Kidney capillary endothelial cell (primary cell): ENCODE results near the gene INPP5D.
A peak's percentile ranks its signal among the peaks of the same experiment; 100 is the strongest.

Experiments used
- DNase-seq: peaks from one replicate; pipeline ENCODE4 v3.0.0-alpha.2; 2018; ENCODE audit warnings: low spot score

The INPP5D gene

DNA sequence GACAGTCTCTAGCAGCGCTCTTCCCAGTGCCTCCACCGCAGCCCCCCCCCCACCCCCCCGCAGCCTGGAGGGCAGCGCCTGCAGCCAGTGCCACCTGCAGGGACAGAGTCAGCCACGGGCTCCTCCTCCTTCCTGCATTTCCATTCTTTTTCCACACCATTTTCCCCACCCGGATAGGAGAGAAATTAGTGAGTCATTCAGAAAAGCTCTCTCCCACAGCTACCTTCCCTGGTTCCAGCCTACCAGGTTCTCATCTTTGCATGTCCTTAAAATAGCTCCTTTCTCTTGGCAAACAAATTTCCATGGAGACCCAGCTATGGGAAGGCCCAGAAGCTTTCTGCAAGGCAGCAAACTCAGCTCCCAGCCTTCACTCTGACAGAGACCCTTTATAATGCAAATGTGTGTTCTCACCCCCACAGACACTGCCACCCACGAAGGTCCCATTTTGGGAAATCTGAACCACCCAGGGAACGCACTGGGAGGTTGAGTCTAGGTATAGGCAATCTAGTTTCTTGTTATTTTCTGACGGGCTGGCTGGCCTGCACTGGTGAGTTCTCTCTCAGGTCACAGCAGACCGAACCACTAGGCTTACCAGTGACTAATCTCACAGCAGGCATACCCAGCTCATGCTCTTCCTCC lies 149.5 kb downstream of the INPP5D start:
- peak; percentile 26 for DNase-seq

DNA sequence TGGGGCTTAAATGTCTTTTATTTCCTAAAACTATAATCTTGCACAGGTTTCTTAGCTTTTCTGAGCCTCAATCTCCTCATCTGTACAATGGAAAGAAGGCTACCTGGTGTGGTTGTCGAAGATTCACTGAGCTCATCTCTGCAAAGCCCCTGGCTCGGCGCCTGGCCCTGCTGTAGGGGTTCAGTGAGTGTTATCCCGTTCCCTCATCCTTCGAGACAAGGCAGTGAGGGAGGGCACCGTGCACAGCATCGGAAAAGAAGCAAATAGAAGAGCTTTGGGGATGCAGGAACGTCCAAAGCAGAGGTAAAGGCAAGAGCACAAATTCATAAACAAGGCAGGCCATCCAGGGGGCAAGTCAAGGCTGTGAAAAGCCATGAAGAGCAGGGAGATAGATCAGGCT lies 150.1 kb downstream of the INPP5D start:
- DNase-seq = no peak

DNA sequence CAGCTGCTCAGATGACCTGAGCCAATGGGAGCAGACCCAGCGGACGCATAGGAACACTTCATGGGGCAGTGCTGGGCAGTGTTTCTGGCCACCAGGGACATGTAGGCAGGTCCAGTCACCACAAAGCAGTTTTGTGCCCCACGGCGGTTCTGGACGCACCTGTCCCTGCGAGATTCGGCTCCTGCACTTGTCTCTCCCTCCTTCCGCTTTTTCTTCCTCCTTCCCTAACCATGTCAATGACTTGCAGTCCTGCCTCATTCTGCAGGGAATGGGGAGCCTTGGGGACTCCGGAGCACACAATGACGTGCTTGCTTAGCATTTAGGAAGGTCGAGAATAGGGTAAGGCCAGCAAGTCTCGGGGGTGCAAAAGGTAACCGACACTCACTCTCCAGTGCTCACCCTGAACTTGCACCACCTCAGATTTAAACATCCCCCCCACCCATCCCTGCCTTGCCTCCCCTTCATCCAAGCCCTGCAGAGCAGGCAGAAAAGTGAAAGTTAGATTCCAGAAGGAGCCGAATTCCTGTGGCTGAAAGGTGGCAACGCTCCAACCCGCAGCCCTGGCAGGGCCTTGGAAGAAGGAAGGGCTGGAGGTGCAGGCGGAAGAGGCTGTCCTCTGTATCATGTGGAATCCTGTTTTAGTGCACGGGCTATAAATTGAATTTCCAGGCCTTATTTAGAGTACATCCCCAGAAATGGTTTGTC lies 150.9 kb downstream of the INPP5D start:
- peak; percentile 57 for DNase-seq

DNA sequence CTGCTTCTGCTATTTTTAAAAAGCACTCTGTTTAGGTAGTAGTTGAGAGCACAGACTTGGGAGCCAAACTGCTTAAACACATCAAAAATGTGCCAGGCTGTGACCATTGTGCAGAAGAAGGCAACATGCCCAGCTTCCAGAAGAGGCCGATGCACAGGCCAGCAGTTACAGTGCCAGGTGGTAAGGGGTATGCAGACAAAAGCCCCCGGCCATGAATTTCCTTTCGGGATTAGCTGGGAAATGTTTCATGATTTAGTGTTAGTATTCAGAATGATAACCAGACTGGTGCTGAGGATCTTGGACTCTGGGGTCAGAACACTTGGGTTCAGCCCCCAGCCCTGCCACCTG lies 151.4 kb downstream of the INPP5D start:
- DNase-seq = no peak

DNA sequence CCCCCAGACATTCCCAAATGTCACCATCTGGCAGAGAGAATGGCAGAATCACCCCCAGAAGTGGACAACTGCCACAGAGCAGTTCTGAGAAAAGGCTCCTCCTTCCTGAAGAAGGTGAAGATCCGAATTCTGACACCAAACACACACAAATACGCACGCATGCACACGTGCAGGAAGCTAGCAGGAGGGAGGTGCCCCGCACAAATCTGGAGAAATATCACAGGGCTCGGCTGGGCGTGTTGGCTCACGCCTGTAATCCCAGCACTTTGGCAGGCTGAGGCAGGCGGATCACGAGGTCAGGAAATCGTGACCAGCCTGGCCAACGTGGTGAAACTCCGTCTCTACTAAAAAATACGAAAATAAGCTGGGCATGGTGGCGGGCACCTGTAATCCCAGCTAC lies 152.9 kb downstream of the INPP5D start:
- no peak for DNase-seq

DNA sequence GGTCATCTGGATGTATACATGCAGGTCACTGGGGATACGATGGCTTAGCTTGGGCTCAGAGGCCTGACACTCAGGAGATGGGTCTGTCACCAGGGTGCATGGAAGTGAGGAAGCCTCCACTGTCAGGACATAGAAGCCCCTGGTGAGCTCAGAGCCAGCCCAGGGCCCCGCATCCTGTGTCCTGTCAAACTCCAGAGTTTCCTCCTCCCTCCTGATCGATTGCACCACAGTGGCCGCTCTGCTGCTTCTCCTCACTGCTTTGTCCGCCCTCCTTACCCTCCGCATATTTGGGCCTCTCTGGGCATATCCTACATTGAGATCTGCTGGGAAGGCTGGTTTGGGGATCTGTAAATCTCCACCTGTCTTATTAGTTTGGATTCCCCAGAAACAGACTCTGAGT lies 153.8 kb downstream of the INPP5D start:
- DNase-seq = no peak

DNA sequence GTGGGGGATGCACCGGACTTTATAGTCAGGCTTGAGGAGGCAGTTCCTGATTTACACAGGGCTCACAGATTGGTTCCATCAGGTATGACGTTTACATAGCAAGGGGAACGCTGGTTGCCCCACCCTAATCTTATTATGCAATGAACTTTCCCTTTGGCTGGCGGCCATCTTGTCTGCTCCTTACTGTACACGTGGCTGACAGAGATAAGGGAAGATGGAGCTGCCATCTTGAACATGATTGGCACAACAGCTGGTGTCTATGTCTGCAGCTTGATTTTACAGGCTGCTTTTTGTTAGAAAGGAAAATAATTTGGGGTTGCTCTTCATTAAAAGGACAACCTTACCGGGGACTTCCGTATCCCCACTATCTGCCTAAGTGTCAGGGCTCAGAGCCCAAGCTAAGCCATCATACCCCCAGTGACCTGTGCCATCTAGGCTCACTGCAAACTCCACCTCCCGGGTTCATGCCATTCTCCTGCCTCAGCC lies 157.8 kb downstream of the INPP5D start:
- DNase-seq = no peak

DNA sequence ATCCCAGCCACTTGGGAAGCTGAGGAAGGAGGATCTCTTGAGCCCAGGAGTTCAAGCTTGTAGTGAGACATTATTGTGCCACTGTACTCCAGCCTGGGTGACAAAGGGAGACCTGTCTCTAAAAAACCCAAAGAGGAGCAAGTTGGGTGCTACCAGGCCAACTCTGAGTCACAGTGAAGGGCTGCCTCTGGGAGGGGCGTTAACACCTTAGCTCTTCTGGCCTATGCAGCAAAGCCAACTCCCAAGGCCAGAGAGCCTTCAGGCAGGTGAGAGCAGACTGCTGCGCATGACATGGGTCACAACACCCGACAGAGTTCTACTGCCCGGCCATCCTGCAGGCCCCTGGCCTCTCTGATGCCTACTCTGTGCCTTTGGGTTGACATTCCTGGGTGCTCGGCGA lies 158.7 kb downstream of the INPP5D start:
- DNase-seq = no peak

DNA sequence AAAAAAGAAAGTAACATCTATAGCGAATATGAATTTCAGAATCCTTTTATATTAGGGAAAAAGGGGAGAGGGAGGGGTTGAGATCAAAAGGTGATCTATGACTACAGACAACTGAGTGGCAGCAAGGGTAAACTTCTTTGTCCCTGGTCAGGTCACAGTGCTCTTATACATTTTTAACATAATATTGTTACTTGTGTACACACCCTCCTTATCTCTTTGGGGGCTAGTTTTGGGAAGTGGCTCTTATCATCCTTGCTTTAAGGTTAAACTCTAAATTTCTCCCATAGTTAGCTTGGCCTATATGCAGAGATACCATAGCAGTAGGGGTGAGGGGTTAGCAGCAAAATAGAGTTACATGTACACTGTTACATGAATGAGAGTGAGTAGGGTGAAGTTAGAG lies 159.7 kb downstream of the INPP5D start:
- DNase-seq = no peak

DNA sequence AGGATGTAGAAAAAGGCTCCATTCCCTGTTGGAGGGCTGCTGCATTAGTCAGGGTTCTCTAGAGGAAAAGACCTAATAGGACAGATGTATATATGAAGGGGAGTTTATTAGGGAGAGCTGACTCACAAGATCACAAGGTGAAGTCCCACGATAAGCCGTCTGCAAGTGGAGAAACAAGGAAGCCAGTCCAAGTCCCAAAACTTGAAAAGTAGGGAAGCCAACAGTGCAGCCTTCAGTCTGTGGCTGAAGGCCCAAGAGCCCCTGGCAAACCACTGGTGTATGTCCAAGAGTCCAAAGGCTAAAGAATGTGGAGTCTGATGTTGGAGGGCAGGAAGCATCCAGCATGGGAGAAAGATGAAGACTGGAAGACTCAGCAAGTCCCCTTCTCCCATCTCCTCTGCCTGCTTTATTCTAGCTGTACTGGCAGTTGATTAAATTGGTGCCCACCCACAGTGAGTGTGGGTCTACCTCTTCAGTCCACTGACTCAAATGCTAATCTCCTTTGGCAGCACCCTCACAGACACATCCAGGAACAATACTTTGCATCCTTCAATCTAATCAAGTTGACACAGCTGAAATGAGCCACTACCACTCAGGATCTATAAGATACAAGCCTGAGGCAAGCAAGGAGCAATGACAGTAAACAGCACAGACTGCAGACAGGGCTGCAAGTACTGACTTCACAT lies 161.4 kb downstream of the INPP5D start:
- DNase-seq = no peak

DNA sequence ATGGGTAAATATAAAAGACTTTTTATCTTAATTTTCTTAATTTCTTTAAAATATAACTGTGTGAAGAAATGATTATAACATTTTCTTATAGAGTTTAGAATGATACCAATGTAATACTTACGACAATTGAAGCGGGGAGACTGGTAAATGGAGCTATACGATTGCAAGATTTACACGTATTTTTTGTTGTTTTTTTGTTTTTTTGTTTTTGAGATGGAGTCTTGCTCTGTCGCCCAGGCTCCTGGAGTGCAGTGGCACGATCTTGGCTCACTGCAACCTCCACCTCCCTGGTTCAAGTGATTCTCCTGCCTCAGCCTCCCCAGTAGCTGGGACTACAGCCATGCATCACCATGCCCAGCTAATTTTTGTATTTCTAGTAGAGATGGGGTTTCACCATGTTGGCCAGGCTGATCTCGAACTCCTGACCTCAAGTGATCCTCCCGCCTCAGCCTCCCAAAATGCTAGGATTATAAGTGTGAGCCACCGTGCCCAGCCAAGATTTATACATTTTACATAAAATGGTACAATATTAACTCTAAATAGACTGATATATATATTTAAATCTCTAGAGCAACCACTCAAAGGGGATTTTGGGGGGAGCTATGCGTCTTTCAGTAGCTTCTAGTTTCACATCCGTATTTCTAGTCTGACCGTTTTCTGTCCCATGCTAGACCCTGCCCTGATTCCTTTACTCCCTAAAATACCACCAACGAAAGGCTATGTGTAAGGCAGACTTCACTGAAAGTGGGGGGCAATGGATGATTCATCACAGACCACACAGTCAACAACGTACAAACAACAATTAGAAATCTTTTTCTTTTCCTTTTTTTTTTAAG lies 163.1 kb downstream of the INPP5D start:
- DNase-seq = no peak

DNA sequence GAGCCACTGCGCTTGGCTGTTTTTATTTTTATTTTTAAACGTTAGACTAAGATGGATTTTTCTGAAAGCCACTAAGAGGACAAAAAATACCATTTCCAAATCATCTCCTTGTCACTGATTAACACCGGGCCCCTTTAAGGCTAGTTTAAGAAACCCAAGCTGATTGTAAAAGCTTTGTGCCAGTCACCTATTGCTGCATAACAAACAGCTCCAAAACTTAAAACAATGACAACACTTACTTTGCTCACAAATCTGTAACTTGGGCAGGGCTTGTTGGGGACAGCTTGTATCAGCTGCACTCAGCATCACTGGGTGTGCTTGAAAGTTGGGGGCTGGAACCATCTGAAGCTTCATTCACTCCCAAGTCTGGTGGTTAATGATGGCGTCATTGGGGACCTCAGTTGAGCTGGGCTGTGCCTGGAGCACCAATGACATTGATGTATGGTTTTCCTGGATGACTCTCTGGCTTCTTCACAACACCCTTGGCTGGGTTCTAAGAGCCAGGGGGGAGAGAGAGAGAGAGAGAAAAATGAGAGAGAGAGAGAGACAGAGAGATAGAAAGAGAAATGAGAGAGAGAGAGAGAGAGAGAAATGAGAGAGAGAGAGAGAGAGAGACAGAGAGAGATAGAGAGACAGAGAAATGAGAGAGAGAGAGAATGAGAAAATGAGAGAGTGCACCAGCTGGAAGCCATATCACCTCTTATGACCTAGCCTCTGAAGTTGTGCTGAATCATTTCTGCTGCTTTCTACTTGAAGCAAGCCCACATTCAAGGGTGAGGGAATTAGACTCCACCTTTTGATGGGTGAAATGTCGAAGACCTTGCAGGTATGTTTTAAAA lies 165.3 kb downstream of the INPP5D start:
- no peak for DNase-seq

DNA sequence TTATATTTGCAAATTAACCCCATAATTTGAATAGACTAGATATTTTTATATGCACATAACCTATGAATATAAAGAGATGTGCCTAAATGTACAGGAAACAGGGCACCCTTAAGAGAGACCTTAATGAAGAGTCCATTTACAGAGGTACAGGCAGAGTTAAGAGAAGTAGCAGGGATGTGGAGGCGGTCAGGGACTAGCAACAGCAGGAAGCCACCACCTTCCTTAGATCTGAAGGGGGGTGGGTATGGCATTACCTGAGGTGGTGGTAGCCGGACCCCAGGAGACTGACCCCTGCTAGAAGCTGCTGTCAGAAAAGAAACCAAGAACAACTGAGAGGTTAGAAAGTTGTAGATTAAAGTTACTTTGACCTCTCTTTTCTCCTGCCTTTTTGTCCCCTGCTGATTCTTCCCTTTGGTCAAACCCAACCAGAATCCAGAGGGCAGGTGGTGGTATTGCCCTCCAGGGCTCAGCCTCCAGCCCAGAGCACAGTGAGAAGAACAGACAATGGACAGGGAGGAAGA lies 166.4 kb downstream of the INPP5D start:
- DNase-seq = no peak

DNA sequence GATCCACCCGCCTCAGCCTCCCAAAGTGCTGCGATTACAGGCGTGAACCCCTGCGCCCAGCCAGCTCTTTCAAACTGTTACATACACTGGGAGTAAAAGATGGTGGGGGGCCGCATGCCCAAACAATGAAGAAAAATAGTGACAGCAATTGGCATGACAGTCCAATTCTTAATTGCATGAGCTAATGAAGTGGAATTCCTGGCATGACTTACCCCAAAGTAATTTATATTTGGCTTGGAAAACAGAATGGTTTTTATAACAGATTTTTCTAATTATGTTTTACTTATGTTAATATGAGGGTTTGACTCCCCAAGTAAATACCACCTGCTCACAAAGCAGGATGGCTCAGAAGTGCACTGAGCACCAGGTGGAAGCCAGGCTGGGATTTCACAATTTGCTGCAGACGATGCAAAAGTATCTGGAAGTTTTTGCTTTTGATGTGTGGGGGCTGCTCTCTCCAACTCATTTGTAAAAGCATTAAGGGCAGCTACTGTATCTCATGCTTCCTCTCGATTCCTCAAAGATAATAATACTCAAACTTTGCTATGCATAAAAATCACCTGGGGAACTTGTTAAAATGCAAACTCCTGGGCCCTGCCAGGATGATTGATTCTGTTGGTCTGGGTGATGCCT lies 167.3 kb downstream of the INPP5D start:
- no peak for DNase-seq

DNA sequence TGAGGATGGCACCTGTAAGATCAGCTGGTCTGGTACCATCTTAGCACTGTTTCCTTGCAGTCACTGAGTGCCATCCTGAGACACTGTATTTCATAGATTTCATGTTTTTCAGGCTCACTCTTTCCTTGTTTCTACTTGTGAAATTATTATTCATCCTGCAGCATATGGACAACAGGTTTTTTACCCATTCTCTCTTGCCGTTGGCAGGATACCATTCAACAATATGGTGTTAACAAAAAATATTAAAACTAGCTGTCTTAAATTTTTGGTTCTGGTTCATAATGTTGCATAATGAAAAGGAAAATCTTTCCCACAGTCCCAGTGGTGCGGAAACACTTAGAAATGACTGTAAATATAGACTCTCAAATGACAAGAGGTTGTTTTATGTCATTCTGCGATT lies 168.2 kb downstream of the INPP5D start:
- DNase-seq = no peak

DNA sequence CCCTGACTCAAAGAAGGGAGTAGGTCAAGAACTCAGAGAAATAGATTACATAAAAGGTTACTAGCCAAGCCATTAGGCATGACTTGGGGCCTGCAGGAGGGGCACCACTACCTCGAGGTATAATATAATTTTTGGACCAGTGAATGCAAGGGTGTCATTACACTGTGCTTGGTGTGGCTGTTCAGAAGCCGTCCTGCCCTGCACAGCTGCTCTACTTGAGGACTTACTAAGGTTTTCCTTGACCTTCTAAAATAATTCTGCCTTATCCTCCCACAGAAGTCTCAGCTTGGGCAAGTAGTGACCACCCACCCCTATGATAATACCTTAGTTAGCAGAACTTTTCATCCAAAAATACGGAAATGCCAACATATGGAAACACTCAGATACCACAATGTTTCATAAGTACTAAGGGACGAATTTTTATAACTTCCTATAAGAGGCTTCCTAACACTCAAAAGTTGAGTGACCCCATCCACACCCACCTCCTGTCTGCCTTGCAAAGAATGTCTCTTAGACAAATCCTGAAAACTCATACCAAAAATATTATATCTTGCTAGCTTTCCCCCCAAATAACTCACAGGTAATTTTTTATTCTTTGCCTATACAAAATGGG lies 173.6 kb downstream of the INPP5D start:
- no peak for DNase-seq

DNA sequence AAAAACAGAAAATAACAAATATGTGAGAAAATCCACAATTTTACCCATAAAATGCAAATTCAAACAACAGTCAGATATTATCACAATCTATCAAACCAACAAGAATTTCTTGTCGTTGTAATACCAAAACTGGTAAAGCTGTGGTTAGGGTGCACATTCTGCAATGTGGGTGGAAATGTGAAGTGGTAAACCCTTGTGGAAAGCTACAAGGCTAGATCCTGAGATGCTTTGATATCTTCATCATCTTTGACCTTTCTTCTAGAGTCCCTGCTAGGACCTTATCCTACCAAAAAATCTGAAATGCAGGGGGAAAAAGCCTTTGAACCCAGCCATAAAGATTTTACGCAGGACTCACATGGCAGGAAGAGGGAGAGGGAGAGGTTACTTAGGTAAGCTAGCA lies 174.1 kb downstream of the INPP5D start:
- DNase-seq = no peak

DNA sequence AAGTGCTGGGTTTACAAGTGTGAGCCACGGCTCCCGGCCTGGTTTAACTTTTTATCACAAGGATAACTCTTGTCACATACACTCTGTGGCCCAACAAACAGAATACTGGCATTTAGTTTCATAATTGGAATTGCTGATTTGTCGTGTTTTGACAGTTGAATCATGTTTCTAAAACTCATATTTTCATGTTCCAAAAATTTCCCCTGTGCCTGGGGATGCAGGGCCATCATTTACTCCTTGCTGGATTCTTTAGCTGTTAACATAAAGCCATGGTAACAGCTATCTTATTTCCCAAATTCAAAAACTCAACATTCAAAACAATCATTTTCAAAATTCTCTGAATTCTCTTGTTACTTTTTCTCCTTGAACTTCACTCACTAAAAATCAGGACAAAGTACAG lies 174.9 kb downstream of the INPP5D start:
- no peak for DNase-seq

DNA sequence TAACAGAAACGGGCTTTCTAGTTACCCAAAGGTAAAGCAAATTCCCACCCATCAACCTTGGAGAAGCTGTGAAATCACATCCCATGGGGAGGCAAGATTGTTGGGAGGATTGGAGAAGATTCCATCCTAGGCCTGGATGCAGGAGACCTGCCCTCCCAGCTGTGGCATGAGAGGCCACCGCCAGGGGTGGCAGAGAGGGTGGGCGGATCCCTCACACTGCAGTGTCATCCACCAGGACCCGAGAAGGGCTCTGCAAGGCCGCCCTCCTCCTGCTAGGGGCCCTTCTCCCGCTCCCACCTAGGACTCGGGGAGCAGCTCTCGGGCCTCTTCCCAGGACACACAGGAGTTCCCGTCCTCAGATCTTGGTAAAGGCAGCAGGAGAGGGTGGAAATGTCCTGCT lies 175.8 kb downstream of the INPP5D start:
- DNase-seq = no peak

DNA sequence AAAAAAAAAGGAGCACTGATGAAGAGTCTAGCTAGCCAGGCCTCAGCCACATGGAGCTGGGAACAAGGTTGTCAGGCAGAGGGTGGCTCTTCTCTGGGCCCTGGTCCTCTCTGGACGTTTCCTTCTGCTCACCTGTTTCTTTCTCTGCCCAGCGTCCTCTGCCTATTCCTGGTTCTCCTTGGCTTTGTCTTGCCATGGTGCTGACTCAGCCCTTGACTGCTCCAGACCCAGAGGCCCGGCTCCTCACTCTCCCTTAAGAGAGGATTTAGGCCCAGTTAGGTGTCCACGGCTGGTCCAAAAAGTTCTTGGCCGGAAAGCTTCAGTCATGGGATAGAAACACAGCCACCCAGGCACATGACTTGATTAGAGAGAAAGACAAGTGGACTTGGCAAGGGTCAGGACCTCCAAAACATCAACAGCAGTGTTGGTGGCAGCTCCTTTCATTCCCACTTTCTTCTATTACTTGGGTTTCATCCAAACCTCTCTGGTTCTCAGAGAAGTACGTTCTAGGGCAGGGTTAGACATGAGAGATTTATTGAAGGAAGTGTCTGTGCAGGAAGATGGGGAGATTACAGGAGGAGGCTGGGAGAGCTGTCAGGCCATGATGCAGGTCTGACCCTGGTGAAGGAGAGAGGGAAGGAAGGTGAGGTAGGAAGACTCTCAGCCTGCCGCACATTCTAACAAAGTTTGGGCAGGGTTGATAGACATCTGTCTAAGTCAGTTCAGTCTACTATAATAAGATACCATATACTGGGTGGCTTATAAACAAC lies 176.9 kb downstream of the INPP5D start:
- DNase-seq = no peak
